ENCODE data around the gene NAMPT.

NAMPT gene

DNA sequence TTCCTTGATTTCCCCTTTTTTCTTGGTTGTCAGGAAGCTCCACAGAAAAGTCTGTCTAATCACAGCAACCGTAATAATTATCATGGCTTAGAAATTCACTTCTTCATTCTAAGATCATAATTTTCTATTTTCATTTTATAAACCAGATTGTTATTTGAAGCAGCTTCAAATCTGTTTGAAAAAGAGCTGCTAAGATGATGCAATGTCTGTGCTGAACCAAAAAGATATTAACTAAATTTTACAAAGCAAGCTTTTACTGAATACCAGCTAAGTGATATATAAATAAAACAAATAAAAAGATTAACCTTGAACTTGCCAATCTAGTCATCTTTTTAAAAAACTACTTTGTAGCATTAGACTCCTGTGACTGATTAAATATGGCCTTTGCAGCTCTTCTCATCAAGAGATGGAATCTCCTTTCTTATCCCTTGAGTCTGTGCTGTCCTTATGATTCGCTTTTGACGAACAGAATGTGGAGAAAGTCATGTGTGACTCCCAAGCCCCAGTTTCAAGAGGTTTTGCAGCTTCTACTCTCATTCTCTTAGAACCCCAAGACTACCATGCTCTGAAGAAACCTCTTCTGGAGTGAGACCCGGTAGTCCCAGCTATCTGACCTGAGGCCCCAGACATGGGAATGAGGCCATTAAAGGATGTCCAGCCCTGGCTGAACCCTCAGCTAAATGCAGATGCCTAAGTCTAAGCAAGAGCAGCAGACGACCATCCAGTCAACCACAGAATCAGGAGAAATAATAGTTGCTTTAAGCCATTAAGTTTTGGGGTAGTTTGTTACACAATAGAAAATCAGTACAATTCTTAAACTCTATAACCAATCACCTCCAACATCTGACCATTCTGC is 14.4 kb downstream of the NAMPT start:
- DNase-seq, result no peak

GRCh38 chr7:106269254-106269961 is 15.4 kb downstream of the NAMPT start:
- DNase-seq, result no peak

DNA sequence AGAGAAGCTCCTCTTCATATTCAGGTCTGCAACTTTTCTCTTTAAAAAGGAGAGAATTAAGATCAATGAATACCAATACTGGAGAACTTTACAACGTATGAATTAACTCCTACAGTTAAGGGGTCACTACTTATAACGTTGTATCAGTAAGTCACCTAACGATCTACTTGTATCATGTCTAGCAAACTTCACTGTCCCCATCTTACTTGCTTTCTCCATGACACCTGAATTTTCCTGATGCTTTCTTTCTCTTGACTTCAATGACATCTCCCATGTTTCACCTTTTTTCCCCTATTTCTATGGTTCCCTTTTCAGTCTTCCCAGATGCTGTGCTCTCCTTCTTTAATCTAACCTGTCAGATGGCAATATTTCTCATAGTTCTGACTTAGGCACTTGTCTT is 19.6 kb downstream of the NAMPT start:
- no peak for DNase-seq

DNA sequence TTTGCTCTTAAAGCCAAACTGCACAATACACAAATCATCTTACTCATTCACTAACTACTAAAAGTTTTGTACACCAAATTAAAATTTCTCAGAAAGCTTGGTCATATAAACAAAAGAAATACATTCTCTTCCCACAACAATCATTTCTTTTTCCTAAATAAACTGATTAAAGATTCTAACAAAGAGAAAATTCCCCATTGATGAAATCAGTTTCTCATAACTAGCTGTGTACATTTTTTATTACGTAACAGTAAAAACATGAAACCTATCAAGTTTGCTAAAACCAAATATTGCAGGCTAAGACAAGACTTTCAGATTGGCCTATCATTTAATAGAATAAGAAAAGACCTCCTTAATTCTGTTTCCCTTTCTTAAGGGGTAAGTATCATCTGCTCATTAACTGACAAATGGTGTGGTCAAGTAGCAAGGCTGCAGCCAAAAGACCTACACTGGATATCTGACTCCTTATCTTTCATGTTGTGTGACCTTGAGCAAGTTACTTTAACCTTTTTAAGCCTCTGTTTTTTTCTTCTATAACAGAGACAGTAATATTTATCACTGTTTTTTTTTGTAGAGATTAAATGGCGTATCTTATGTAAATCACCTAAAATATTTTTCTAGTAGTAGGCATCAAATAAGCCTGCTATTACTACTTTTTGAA is 22.4 kb downstream of the NAMPT start:
- DNase-seq, result no peak

DNA sequence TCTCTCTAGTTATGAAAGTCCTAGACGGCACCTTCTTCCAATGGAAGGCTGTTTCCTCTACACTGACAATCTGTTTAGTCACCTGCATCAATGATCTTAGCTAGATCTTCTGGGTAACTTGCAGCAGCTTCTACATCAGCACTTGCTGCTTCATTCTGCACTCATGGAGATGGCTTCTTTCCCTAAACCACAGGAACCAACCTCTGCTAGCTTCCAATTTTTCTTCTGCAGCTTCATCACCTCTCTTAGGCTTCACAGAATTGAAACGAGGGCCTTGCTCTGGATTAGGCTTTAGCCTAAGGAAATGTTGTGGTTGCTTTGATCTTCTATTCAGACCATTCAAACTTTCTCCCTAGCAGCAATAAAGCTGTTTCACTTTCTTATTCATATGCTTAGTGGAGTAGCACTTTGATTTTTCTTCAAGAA is 24.6 kb downstream of the NAMPT start:
- no peak for DNase-seq

DNA sequence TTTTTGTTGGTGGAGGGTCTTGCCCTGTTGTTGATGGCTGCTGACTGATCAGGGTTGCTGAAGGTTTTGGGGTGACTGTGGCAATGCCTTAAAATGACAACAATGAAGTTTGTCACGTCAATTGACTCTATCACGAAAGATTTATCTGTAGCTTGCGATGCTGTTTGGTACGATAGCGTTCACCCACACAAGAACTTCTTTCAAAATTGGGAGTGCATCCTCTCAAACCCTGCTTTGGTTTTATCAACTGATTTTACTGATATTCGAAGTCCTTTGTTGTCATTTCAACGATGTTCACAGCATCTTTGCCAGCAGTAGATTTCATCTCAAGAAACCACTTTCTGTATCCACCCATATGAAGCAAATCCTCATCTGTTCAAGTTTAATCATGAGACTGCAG is 26.0 kb downstream of the NAMPT start:
- DNase-seq, result no peak

DNA sequence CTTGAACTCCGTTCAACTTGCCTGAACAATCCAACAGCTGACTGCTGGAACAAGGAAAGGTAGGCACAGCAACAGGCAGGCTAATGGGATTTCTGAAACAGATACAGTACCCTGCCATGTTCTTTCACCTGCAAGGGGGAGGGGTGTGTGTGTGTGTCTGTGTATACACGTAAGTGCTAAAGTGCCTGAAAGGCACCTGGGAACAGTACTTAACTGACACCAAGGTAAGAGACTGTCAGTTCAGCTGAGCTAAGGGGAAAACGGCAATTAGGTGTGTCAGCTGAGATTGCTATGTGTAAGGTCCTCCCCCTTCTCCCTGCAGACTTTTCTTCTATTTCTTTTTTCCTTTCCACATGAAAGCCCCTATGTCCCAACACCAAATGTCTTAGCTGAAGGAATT is 27.0 kb downstream of the NAMPT start:
- peak; percentile 27 for DNase-seq

GRCh38 chr7:106256144-106256543 is 28.6 kb downstream of the NAMPT start:
- no peak for DNase-seq

- DNase-seq, result no peak
Measured at GRCh38 chr7:106255246-106255645, 29.5 kb downstream of the NAMPT start.

DNA sequence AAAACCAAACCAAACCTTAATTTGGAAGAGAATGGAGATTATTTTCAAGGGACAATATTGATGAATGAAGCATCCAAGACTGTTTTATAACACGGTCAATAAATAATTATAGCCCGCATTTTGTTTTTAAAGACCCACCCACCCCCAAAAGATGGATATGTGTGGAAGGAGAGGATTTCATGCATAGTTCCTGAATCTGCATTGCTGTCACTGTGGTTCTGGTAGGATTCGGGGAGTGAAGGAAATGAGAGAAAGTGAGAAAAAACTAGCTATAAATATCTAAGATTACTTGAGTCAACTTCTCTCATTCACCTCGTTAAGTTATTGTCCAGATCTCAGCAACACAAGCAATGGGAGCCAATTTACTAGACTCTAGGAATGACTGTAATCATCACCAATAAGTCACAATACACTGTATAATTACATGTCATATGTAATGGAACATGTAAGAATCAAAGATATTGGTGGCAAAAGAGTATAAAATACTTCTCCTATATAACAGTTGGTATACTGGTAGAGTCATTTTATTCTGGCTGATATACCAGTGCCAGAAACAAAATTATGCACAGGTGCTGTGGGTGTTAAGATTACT is 30.2 kb downstream of the NAMPT start:
- DNase-seq, result no peak

DNA sequence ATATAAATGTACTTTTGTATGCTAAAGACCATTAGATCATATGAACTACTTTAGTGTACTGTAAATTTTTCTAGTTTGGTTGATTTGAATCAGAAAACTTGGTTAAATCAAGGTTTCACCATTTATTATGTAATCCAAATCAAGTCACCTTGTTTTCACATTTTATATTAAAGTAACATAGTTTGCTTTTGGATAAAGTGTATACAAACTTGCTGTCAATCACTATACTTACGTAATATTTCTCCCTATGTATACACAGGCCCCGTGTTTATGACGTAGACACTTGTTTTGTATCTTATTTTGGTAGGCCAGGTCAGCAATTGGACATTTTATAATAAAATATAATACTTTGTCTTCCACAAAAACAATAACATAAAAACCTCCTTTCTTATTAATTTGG is 32.2 kb downstream of the NAMPT start:
- no peak for DNase-seq

- DNase-seq, result no peak
Measured at GRCh38 chr7:106249488-106249887, 35.3 kb downstream of the NAMPT start.

DNA sequence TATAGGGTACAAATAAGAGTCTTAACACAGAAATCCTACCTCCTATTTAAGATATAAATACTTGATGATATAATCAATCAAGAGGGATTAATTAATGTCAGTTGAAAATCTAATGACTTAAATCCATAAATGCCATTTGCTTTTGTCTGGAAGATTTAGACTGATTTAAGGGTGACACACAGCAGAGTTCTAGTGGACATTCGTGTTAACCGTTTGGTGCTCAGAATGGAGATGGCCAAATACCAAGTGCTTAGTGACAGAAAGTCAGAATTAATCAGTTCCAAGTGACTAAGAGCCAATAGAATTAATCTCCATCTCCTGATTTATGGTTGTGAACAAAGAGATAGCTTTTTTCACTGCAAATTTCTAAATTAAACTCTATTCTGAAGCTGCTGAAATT is 36.2 kb downstream of the NAMPT start:
- DNase-seq, result no peak

DNA sequence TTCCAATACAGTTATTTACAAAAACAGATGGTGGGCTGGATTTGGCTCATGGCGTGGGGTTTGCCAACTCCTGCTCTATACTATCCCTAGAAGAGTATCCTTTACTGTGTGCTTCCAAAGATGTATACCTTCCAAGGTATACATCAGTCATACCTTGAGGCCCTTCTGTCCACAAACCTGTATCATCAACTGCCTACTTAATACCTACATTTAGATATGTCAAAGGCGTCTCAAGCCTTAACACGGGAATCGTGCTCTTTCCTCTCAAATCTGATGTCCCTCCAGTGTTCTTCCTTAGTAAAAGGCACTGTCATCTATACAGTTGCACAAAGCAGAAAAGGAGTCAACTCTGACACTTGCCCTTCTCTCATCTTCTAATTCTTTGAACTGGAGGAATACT is 36.9 kb downstream of the NAMPT start:
- no peak for DNase-seq

GRCh38 chr7:106246902-106247711 is 37.7 kb downstream of the NAMPT start:
- DNase-seq, result no peak

- DNase-seq, result no peak
Measured at GRCh38 chr7:106243893-106244292, 40.9 kb downstream of the NAMPT start.

DNA sequence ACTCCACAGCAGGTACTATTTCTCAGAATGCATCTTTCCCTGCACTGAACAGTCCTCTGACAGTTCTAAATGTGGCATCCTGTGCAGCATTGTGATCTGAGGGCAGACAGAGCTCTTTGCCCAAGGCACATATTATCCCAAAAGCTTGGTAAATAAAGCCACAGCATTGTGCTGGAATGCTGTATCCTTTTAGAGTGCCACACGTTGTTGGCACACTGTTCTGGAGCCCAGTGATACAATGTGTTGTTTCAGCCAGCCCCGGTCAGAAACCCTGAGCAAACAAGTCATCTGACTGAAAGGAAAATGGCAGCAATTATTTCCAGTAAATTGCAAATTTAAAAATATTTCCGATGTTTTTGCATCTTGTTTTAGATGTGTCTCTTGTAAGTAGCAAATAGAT is 45.4 kb downstream of the NAMPT start:
- DNase-seq, result no peak

GRCh38 chr7:106238830-106239229 is 46.0 kb downstream of the NAMPT start:
- no peak for DNase-seq

GRCh38 chr7:106236065-106236464 is 48.7 kb downstream of the NAMPT start:
- no peak for DNase-seq

DNA sequence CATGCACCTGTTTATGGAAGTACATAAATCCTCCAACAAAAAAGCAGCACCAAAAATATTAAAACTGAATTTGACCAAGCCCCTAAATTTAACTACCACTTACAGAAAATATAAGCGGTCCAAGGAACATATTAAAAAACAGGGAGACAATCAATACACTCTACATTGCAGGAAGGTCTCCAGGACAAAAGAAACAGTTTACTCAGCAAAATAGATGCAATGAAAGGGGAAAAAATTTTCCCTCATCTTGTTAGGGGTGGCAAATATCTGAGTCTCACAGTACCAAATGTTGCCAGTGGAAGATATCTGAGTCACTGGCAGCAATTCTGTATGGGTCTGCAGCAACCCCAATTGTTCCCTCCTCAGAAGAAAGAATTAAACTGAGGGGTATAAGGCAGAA is 50.4 kb downstream of the NAMPT start:
- DNase-seq, result no peak

GRCh38 chr7:106231856-106232490 is 52.8 kb downstream of the NAMPT start:
- no peak for DNase-seq

GRCh38 chr7:106225856-106226255 is 58.9 kb downstream of the NAMPT start:
- DNase-seq, result no peak
